ENCODE results near the gene GUSB. TPM values are rescaled to one million over a fixed set of nuclear protein-coding genes. Genes with fewer than 3 reads are reported as not detected.
"Not testable (repeated sequence)": the region's sequence is repeated elsewhere in the genome, so short reads cannot be mapped to it uniquely, and the experiment has no call there.

GUSB gene
- 10 to 100 TPM; 55.5 to 55.7 TPM for total RNA-seq

DNA sequence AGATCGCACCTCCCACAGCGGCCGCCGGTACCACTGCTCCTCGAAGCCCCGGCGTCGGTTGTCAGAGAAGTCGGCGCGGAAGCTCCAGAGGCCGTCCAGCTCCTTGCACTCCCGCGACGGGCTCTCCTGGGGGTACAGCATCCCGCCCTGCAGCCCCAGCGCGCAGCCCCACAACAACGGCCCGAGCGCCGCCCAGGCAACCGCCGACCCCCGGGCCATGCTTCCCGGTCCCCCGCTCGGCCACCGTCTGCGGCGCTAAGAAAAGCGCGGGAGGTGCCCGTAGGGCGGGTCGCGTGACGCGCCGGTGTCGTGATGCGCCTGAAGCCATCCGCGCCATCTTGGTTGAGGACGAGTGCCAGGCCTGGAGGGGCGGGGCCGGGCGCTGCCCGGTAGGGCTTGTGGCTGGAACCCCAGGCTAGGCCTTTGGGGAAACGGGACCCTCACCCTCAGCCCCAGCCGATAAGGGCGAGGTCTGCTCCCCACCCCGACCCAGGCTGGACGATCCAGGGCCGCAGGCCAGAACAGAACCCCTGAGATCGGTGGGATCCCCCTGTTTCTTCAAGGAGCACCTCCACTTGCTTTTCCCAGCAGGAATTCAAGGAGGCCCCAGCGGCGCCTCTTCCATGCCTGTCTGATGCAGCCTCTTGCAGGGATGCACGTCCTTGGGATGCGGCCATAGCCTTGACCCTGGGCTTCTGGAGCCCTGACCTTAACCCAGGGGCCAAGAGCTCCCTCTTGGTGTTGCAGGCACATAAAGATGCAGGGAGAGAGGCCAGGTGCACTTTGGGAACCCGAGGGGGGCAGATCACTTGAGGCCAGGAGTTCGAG, at the start of gene GUSB:
GUSB (minus strand) TSS at position 249 of the 828 bp plus-strand sequence; CDS start at position 219, 30 bp downstream.
- ChIA-PET CTCF (interaction anchor here (1.3 kb wide), 1 partner anchor 758 kb away, joined by 3 read pairs; the partner anchor contains the start of gene RABGEF1), POLR2A (no interaction called here)

GRCh38 chr7:66028342-66028741, 46.3 kb upstream of the GUSB start:
- CTCF ChIA-PET = not testable (repeated sequence)

DNA sequence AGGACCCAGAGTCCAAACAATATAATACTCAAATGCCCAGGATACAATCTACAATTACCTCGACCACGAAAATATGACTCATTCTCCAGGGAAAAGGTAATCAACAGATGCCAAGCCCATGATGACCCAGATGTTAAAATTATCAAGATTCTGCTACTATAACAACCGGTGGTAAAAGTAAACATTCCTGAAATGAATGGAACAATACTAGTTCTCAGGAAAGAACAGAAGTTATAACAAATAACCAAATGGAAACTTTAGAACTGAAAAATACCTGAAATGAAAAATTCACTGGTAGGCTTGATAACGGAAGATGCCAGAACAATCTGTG, 34.1 kb upstream of the GUSB start:
- CTCF ChIA-PET = no interaction called here
- POLR2A ChIA-PET = no interaction called here

More at GRCh38 chr7:66028342-66028741, 46.3 kb upstream of the GUSB start:
- POLR2A ChIA-PET = not testable (repeated sequence)

GRCh38 chr7:66015440-66016130, 33.6 kb upstream of the GUSB start:
- CTCF ChIA-PET = no interaction called here
- POLR2A ChIA-PET = no interaction called here

DNA sequence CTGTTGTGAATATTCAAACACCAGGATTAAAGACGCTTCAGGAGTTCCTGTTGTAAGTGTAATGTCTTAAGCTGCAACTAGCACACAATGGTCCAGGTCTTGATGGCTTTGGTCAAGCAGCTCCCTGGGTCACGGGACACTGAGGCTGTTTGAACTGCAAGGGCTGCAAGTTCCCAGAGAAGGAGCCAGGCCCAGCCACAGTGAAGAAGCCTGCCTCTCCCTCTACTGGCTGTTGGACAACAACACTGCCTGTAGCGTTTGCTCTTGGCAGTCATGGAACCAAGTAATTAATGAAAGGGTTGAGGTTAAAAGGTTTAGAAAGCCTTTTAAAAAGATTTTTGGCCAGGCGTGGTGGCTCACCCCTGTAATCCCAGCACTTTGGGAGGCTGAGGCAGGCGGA, 31.9 kb upstream of the GUSB start:
- ChIA-PET POLR2A (no interaction called here), CTCF (no interaction called here)

- CTCF ChIA-PET = no interaction called here
- POLR2A ChIA-PET = no interaction called here
Observed at GRCh38 chr7:66007232-66007631, 25.2 kb upstream of the GUSB start.

DNA sequence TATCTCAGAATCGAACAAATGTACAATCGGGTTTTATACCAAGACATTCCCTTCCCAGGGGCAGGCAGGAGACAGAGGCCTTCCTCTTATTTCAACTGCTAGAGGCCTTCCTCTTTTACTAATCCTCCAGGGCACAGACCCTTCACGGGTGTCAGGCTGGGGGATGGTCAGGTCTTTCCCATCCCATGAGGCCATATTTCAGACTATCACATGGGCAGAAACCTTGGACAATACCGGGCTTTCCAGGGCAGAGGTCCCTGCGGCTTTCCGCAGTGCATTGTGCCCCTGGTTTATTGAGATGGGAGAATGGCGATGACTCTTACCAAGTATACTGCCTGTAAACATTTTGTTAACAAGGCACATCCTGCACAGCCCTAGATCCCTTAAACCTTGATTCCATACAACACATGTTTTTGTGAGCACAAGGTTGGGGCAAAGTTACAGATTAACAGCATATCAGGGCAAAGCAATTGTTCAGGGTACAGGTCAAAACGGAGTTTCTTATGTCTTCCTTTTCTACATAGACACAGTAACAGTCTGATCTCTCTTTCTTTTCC, 23.2 kb upstream of the GUSB start:
- POLR2A ChIA-PET, CTCF ChIA-PET: not testable (repeated sequence)

GRCh38 chr7:66000823-66001417, 18.9 kb upstream of the GUSB start:
- POLR2A ChIA-PET, CTCF ChIA-PET: not testable (repeated sequence)

DNA sequence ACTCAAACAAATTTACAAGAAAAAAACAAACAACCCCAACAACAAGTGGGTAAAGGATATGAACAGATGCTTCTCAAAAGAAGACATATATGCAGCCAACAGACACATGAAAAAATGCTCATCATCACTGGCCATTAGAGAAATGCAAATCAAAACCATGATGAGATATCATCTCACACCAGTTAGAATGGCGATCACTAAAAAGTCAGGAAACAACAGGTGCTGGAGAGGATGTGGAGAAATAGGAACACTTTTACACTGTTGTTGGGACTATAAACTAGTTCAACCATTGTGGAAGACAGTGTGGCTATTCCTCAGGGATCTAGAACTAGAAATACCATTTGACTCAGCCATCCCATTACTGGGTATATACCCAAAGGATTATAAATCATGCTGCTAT, 13.0 kb upstream of the GUSB start:
- CTCF ChIA-PET, POLR2A ChIA-PET: not testable (repeated sequence)

GRCh38 chr7:65992526-65992925, 10.5 kb upstream of the GUSB start:
- POLR2A ChIA-PET = no interaction called here

DNA sequence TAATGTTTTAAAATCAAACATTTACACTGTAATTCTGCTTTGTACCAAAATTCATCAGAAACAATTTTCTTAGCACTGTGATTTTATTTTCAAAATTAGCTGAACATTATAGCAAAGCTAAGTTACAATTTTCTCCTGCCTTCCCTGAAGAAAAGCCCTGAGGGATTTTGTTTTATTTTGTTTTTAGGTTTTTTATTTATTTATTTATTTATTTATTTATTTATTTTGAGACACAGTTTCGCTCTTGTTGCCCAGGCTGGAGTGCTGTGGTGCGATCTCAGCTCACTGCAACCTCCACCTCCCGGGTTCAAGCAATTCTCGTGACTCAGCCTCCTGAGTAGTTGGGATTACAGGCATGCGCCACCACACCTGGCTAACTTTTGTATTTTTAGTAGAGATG, 9.8 kb upstream of the GUSB start:
- POLR2A ChIA-PET, CTCF ChIA-PET: not testable (repeated sequence)

More at GRCh38 chr7:65992526-65992925, 10.5 kb upstream of the GUSB start:
- CTCF ChIA-PET = no interaction called here

DNA sequence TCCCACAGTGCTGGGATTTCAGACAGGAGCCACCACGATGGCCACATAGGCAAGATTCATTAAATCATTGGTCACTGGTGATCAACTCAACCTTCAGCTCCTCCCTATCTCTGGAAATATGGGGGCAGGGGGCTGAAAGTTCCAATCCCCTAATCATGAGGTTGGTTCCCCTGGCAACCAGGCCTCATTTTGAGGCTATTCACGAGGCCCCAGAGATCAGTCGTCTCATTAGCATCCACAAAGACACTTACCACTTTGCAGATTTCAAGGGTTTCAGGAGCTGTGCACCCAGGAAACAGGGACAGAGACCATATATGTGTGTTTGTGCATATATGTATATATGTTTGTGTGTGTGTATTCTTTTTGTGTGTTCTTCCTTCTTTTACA, 7.7 kb upstream of the GUSB start:
- POLR2A ChIA-PET = interaction anchor here (0.7 kb wide), 1 partner anchor 124 kb away, joined by 3 read pairs; no protein-coding TSS in a partner anchor
- CTCF ChIA-PET = no interaction called here

GRCh38 chr7:65988503-65988902, 6.5 kb upstream of the GUSB start:
- POLR2A ChIA-PET = not testable (repeated sequence)

DNA sequence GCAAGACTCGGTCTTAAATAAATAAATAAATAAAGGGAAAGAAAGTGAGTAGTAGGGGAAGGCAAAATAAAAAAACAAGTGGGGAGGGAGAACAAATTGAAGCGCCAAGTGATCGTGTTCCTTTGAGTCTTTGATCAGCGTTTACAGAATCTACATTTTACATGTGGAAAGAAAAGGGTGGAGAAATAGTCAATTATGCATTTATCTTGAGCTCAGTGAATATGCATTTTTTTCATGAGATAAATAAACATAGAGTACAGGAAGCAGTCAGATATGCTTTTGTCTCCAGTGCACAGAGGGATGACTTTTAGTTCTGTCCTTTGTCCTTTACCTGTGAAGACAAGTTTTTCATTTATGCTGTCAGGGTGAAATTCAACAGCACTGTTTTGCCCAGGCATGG, 6.1 kb upstream of the GUSB start:
- ChIA-PET POLR2A (no interaction called here), CTCF (no interaction called here)

More at GRCh38 chr7:65988503-65988902, 6.5 kb upstream of the GUSB start:
- CTCF ChIA-PET = not testable (repeated sequence)

DNA sequence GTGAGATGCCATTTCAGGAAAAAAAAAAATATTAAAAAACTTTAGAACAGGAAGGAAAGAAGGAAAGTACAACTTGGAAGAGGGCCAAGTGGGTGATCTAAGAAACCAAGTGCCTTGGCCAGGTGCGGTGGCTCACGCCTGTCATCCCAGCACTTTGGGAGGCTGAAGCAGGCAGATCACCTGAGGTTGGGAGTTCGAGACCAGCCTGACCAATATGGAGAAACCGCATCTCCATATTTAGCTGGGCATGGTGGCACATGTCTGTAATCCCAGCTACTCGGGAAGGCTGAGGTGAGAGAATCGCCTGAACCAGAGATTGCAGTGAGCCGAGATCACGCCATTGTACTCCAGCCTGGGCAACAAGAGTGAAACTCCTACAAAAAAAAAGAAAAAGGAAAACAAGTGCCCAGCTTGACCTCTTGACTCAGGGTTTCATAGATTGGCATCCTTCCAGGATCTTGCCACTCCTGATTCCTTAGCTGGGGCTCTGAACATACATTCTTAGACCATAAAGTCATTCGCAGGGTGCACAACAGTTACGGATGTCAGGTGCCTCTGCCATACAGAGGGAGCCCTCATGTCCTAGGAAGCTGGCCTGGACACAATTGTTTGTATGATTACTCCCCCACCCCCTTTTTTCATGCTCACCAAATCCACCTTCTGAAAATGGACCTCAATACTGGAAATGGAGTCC, 2.1 kb upstream of the GUSB start:
- POLR2A ChIA-PET = no interaction called here
- CTCF ChIA-PET = interaction anchor here (0.6 kb wide), 1 partner anchor 110 kb away, joined by 3 read pairs; no protein-coding TSS in a partner anchor

- ChIA-PET CTCF (interaction anchor here (0.6 to 1.3 kb wide), 3 partner anchors 173 to 759 kb away, joined by 3 to 4 read pairs (median 3); partner anchors contain the start of gene RABGEF1), POLR2A (interaction anchor here (0.7 kb wide), 1 partner anchor 93 kb away, joined by 3 read pairs; no protein-coding TSS in a partner anchor)
Observed at GRCh38 chr7:65980478-65981250, 1.3 kb downstream of the GUSB start.

DNA sequence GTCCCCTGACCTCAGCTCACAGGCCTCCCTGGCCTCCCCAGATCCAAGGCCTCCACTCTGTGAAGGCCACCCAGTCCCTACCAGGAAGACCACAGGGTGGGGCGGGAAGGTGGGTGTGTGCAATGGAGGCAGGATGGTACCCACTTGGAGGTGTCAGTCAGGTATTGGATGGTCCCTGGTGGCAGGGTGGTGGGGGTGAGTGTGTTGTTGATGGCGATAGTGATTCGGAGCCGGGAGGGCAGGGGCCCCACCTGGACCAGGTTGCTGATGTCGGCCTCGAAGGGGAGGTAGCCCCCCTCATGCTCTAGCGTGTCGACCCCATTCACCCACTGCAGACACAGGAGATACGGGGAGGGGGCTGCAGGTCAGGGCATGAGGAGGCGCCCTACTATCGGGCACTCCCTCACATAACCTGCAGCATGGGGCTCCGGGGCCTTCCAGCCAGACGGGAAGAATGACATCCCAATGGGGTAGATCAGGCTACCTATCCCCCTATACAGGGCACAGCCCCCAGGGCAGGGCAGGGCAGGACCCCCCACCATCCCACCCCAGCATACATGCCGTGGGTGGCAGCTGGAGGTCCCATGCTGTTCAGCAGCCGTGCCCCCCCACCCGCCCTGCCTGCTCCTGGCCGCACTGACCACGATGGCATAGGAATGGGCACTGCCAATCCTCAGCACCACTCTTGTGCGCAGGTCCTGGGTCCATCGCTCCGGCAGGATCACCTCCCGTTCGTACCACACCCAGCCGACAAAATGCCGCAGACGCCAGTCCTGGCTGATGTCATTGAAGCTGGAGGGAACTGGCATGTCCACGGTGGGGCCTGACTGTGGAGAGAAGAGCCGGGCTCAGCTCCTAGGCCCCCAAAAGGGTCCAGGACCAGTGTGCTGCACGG, 2.2 kb downstream of the GUSB start:
- CTCF ChIA-PET = interaction anchor here (0.9 kb wide), 1 partner anchor 215 kb away, joined by 3 read pairs; no protein-coding TSS in a partner anchor

More for the DNA sequence above, 2.2 kb downstream of the GUSB start:
- POLR2A ChIA-PET = no interaction called here
